GM23338 (cell line): ENCODE data around the gene RNF112.

ENCODE experiments used
- CREB1 ChIP-seq: fragments of 250-450 bp; sonication (Bioruptor Pico); IDR thresholded peaks from 2 replicates; pipeline ENCODE4 v1.5.0; 2020; ENCODE audit warnings: low read depth, mild to moderate bottlenecking, moderate library complexity
- CTCF ChIP-seq, 2 experiments: fragments of 200-600 bp in 1 of 2; sonication (generic) in 1 of 2; conservative IDR thresholded peaks; 2 replicates each; pipeline versions ENCODE4 v1.5.1 to v1.6.1; 2016 to 2017; ENCODE audit warnings: antibody characterized with exemption in 2 of 2, low read depth in 2 of 2, mild to moderate bottlenecking in 2 of 2, moderate library complexity in 1 of 2
- EZH2 ChIP-seq: fragments of 200-600 bp; sonication (generic); IDR thresholded peaks from one replicate; pipeline ENCODE4 v1.8.0; 2017; ENCODE audit warnings: antibody characterized with exemption, mild to moderate bottlenecking, low read depth; ENCODE audit not compliant: unreplicated experiment
- EZH2phosphoT487 ChIP-seq: fragments of 200-600 bp; sonication (generic); IDR thresholded peaks from one replicate; pipeline ENCODE4 v1.8.1; 2018; ENCODE audit warnings: antibody characterized with exemption; ENCODE audit not compliant: unreplicated experiment
- NANOG ChIP-seq: IDR thresholded peaks from 2 replicates; pipeline ENCODE4 v1.6.1; 2016; ENCODE audit warnings: antibody characterized with exemption, borderline replicate concordance
- POLR2AphosphoS5 ChIP-seq: IDR thresholded peaks from 2 replicates; pipeline ENCODE4 v1.6.1; 2016; ENCODE audit warnings: antibody characterized with exemption, low read depth
- REST ChIP-seq: IDR thresholded peaks from one replicate; pipeline ENCODE4 v1.6.1; 2018; ENCODE audit warnings: antibody characterized with exemption; ENCODE audit not compliant: unreplicated experiment

GRCh38 chr17:19421219-19421618 is 10.2 kb downstream of the RNF112 start:
- TF ChIP-seq CTCF (conservative IDR thresholded peaks at IDR 0.05; ENCODE audit: low read depth in 2 of 2) (no peak), POLR2AphosphoS5 (no peak), EZH2 (no peak), EZH2phosphoT487 (no peak), REST (no peak), NANOG (no peak), CREB1 (CRISPR knock-in tag) (no peak)
